Transverse colon (tissue), 4 donors: ENCODE measurements around the gene KRT71.

Source experiments
- CTCF ChIP-seq, 5 experiments: fragments of 200-600 bp in 3 of 5; fragments of 450-650 bp in 2 of 5; sonication (generic) in 3 of 5; IDR thresholded peaks; 1 replicate in 2 of 5; 2 replicates in 3 of 5; pipeline ENCODE4 v1.5.1; 2016 to 2017; ENCODE audit warnings: antibody characterized with exemption in 5 of 5, inconsistent platforms in 3 of 5, mild to moderate bottlenecking in 2 of 5, moderate library complexity in 1 of 5
- EP300 ChIP-seq: sonication (generic); formaldehyde crosslinking; IDR thresholded peaks from one replicate; pipeline ENCODE4 v1.6.1; 2017; ENCODE audit warnings: antibody characterized with exemption, low read depth
- POLR2AphosphoS5 ChIP-seq, 3 donors: sonication (generic); formaldehyde crosslinking; IDR thresholded peaks; one replicate each; pipeline ENCODE4 v1.6.1; 2016; ENCODE audit warnings: antibody characterized with exemption in 3 of 3

GRCh38 chr12:52534482-52534881 is 18.5 kb downstream of the KRT71 start:
- TF ChIP-seq EP300: no peak
- no peak for TF ChIP-seq POLR2AphosphoS5 (IDR thresholded peaks at IDR 0.05)
- TF ChIP-seq CTCF (IDR thresholded peaks at IDR 0.05): no peak
